Keratinocyte (primary cell): ENCODE results near the gene LRRC42. TPM values are rescaled to one million over a fixed set of nuclear protein-coding genes. Genes with fewer than 3 reads are reported as not detected.

Experiments used
- DNase-seq: peaks from one replicate; pipeline ENCODE4 v3.0.0-alpha.2; 2011; ENCODE audit warnings: low read depth, missing footprints, low spot score
- FAIRE-seq: peaks from 2 replicates; lab custom pipeline; 2011; peaks lifted over from hg19 to GRCh38; lab: Jason Lieb, UNC
- H2AFZ ChIP-seq: 2 replicates; pipeline ENCODE4 v1.6.0; 2012; ENCODE audit warnings: low read length, control low read depth, inconsistent platforms; ENCODE audit not compliant: control insufficient read depth
- H3K27ac ChIP-seq: 2 replicates; pipeline ENCODE4 v1.5.1; 2011; ENCODE audit warnings: low read length; ENCODE audit not compliant: control insufficient read depth, insufficient read depth
- H3K27me3 ChIP-seq: 3 replicates; pipeline ENCODE4 v1.6.0; 2011; ENCODE audit warnings: low read length; ENCODE audit not compliant: control insufficient read depth, insufficient read depth; ENCODE audit errors: extremely low read depth
- H3K36me3 ChIP-seq, 2 experiments: 2 replicates in 1 of 2; 3 replicates in 1 of 2; pipeline ENCODE4 v1.5.1; 2011; ENCODE audit warnings: low read length in 2 of 2, mild to moderate bottlenecking in 1 of 2; ENCODE audit not compliant: control insufficient read depth in 2 of 2, insufficient read depth in 2 of 2; ENCODE audit errors: extremely low read depth in 1 of 2
- H3K4me1 ChIP-seq: 3 replicates; pipeline ENCODE4 v1.5.1; 2011; ENCODE audit warnings: low read length; ENCODE audit not compliant: control insufficient read depth, insufficient read depth; ENCODE audit errors: extremely low read depth
- H3K4me2 ChIP-seq: 3 replicates; pipeline ENCODE4 v1.6.0; 2011; ENCODE audit warnings: low read depth, low read length; ENCODE audit not compliant: control insufficient read depth, insufficient read depth; ENCODE audit errors: extremely low read depth
- H3K4me3 ChIP-seq, 3 experiments: fragments of 200-600 bp in 1 of 3; sonication (generic) in 1 of 3; 2 replicates in 2 of 3; 3 replicates in 1 of 3; pipeline ENCODE4 v1.5.1; 2011 to 2016; ENCODE audit warnings: low read length in 3 of 3, mild to moderate bottlenecking in 3 of 3, control low read depth in 2 of 3, inconsistent platforms in 1 of 3, low read depth in 1 of 3, mixed read lengths in 1 of 3, mixed run types in 1 of 3, moderate library complexity in 1 of 3; ENCODE audit not compliant: control insufficient read depth in 2 of 3, insufficient read depth in 2 of 3; ENCODE audit errors: extremely low read depth in 1 of 3
- H3K79me2 ChIP-seq: 2 replicates; pipeline ENCODE4 v1.6.0; 2012; ENCODE audit warnings: low read length; ENCODE audit not compliant: control insufficient read depth, insufficient read depth
- H3K9ac ChIP-seq: 3 replicates; pipeline ENCODE4 v1.6.0; 2011; ENCODE audit warnings: low read length; ENCODE audit not compliant: control insufficient read depth, insufficient read depth; ENCODE audit errors: extremely low read depth
- H3K9me1 ChIP-seq: 3 replicates; pipeline ENCODE4 v1.6.0; 2011; ENCODE audit warnings: low read length; ENCODE audit not compliant: control insufficient read depth, insufficient read depth; ENCODE audit errors: extremely low read depth
- H3K9me3 ChIP-seq: 2 replicates; pipeline ENCODE4 v1.5.1; 2012; ENCODE audit warnings: low read depth, low read length; ENCODE audit not compliant: control insufficient read depth
- H4K20me1 ChIP-seq: 3 replicates; pipeline ENCODE4 v1.6.0; 2011; ENCODE audit warnings: low read length; ENCODE audit not compliant: control insufficient read depth, insufficient read depth; ENCODE audit errors: extremely low read depth
- CTCF ChIP-seq, 3 experiments: IDR thresholded peaks in 1 of 3; conservative IDR thresholded peaks in 1 of 3; optimal IDR thresholded peaks in 1 of 3; 2 replicates in 2 of 3; 3 replicates in 1 of 3; pipeline versions ENCODE3 to v1.5.1; 2011; ENCODE audit warnings: low read length in 3 of 3, mild to moderate bottlenecking in 3 of 3, moderate library complexity in 2 of 3, control low read depth in 1 of 3, inconsistent platforms in 1 of 3; ENCODE audit not compliant: insufficient read depth in 2 of 3; ENCODE audit errors: extremely low read depth in 1 of 3
- EZH2 ChIP-seq: IDR thresholded peaks from one replicate; pipeline ENCODE4 v1.6.1; 2012; ENCODE audit warnings: inconsistent platforms, mild to moderate bottlenecking, low read length, moderate library complexity
- dilution Hi-C: fragments of 300-500 bp; cut with MboI; formaldehyde crosslinking; loops from one replicate; pipeline ENCODE4 v1.7.0; 2020; ENCODE audit warnings: low sequenced_read_pairs; ENCODE audit not compliant: extremely low pct_ligation_motif_present
- polyA plus RNA-seq, 5 experiments: library from polyadenylated mRNA; depleted of rRNA in 3 of 5; stranded (reverse) in 3 of 5; stranded (forward) in 1 of 5; unstranded in 1 of 5; fragments of >200 nt; gene quantifications; 1 replicate in 1 of 5; 2 replicates in 3 of 5; 3 replicates in 1 of 5; pipeline versions ENCODE4 v1.2.1 to v1.2.3, GENCODE V29; 2011 to 2012; ENCODE audit warnings: missing spikeins in 2 of 5, low read depth in 1 of 5, low replicate concordance in 1 of 5

LRRC42 gene
- polyA plus RNA-seq, 1 donor (not counting 4 experiments of a cell fraction or from before 2014, with no cell fraction given): 61.8 TPM

GRCh38 chr1:54007613-54008012, 61.5 kb downstream of the LRRC42 start:
- Histone ChIP-seq H4K20me1 (no peaks in the 10 kb centered on the region), H3K9ac (no peak overlapping the region), H3K4me3 (no peak overlapping the region), H2AFZ (no peak overlapping the region), H3K4me1 (peaks cover 4% of the 10 kb centered on the region), H3K9me1 (no peaks in the 10 kb centered on the region), H3K27me3 (peaks cover 10% of the 10 kb centered on the region), H3K9me3 (no peaks in the 10 kb centered on the region), H3K79me2 (no peaks in the 10 kb centered on the region), H3K4me2 (no peak overlapping the region), H3K27ac (no peak overlapping the region), H3K36me3 (no peaks in the 10 kb centered on the region)
- FAIRE-seq: no peak
- no peak for DNase-seq
- dilution Hi-C loops: no loop called here
- TF ChIP-seq CTCF (optimal IDR thresholded peaks at IDR 0.05 in 1 of 3, IDR thresholded peaks at IDR 0.05 in 1 of 3, conservative IDR thresholded peaks at IDR 0.05 in 1 of 3; ENCODE audit: extremely low read depth in 1 of 3, insufficient read depth in 2 of 3, low read length in 3 of 3) (no peak), EZH2 (no peak)

DNA sequence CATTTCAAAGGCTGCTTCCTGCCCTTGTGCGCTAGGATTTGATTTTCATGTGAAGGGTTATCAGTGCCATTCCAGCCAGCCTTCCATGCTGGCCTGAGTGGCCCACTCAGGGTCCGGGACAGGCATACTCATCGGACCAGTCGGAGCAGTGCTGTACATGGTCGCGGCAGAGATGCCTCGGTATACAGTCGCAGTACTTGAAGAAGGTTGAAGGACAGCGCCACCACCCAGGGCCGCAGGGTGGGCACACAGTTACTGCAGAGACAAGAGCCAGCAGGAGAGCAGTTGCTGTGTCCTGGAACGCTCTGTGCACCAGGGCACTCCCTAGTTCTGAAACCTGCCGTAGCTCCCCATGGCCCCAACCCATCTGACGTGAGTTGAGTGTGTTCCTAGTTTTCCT, 62.7 kb downstream of the LRRC42 start:
- H3K4me2 ChIP-seq: no peak overlapping the region
- no peak overlapping the region for H2AFZ ChIP-seq
- DNase-seq (no peak), FAIRE-seq (no peak)
- H3K4me3 ChIP-seq: no peak overlapping the region
- H3K36me3 ChIP-seq: no peaks in the 10 kb centered on the region
- H4K20me1 ChIP-seq: no peaks in the 10 kb centered on the region
- H3K9me3 ChIP-seq: no peaks in the 10 kb centered on the region
- peaks cover 17% of the 10 kb centered on the region for H3K27me3 ChIP-seq
- TF ChIP-seq CTCF (optimal IDR thresholded peaks at IDR 0.05 in 1 of 3, IDR thresholded peaks at IDR 0.05 in 1 of 3, conservative IDR thresholded peaks at IDR 0.05 in 1 of 3; ENCODE audit: extremely low read depth in 1 of 3, insufficient read depth in 2 of 3, low read length in 3 of 3) (no peak), EZH2 (no peak)
- H3K9ac ChIP-seq: no peak overlapping the region
- H3K4me1 ChIP-seq: no peaks in the 10 kb centered on the region
- no peaks in the 10 kb centered on the region for H3K79me2 ChIP-seq
- H3K9me1 ChIP-seq: no peaks in the 10 kb centered on the region
- dilution Hi-C loops: no loop called here
- no peak overlapping the region for H3K27ac ChIP-seq
